AML-193 (cell line): ENCODE results near the gene TANGO2.

Source experiments
- DNase-seq, 2 experiments: peaks; one replicate each; lab custom pipeline; 2025; lab: John Stamatoyannopoulos, UW

Gene TANGO2

GRCh38 chr22:20107471-20107901 is 86.6 kb downstream of the TANGO2 start:
- DNase-seq: no peak

- no peak for DNase-seq
These were observed 87.2 kb downstream of the TANGO2 start for GRCh38 chr22:20107951-20108756.

- no peak for DNase-seq
These were observed 87.9 kb downstream of the TANGO2 start for GRCh38 chr22:20108757-20109230.

GRCh38 chr22:20109411-20110358 is 88.8 kb downstream of the TANGO2 start:
- DNase-seq: no peak

- DNase-seq: no peak
These were observed 89.6 kb downstream of the TANGO2 start for GRCh38 chr22:20110359-20110985.

GRCh38 chr22:20111045-20111688 is 90.3 kb downstream of the TANGO2 start:
- DNase-seq: no peak

- DNase-seq: no peak
These were observed 91.0 kb downstream of the TANGO2 start for GRCh38 chr22:20111689-20112622.

GRCh38 chr22:20112623-20113511 is 92.0 kb downstream of the TANGO2 start:
- no peak for DNase-seq

- no peak for DNase-seq
These were observed 92.8 kb downstream of the TANGO2 start for GRCh38 chr22:20113551-20114310.

GRCh38 chr22:20114506-20115475 is 93.9 kb downstream of the TANGO2 start:
- no peak for DNase-seq

GRCh38 chr22:20115691-20116375 is 94.9 kb downstream of the TANGO2 start, which contains the start of gene RANBP1:
RANBP1 (plus strand) TSS chr22:20116104; CDS start chr22:20116185, 81 bp downstream.
- no peak for DNase-seq

GRCh38 chr22:20116376-20116950 is 95.6 kb downstream of the TANGO2 start:
- no peak for DNase-seq
